GM10248 (cell line): ENCODE measurements around the gene MAT1A.

Source experiments
- CTCF ChIA-PET: fragments of 300-600 bp; sonication (Branson Sonifier 250); formaldehyde crosslinking; extraction: SDS; loops from one replicate; lab custom pipeline; 2021; ENCODE audit warnings: antibody characterized with exemption; lab: Yijun Ruan, JAX
- POLR2A ChIA-PET: fragments of 350-650 bp; sonication (Branson Sonifier 250); formaldehyde crosslinking; extraction: SDS; loops from one replicate; lab custom pipeline; 2020; ENCODE audit warnings: antibody characterized with exemption; lab: Yijun Ruan, JAX
- DNase-seq: peaks from one replicate; pipeline ENCODE4 v3.0.0; 2012; ENCODE audit errors: extremely low spot score
- TF ChIP-seq, protein P1 (sequence below): IDR thresholded peaks from 2 replicates; pipeline ENCODE4 v1.5.1; 2012; ENCODE audit warnings: mild to moderate bottlenecking, low read depth; ENCODE audit errors: extremely low read depth, missing control alignments, control extremely low read depth

The MAT1A gene

DNA sequence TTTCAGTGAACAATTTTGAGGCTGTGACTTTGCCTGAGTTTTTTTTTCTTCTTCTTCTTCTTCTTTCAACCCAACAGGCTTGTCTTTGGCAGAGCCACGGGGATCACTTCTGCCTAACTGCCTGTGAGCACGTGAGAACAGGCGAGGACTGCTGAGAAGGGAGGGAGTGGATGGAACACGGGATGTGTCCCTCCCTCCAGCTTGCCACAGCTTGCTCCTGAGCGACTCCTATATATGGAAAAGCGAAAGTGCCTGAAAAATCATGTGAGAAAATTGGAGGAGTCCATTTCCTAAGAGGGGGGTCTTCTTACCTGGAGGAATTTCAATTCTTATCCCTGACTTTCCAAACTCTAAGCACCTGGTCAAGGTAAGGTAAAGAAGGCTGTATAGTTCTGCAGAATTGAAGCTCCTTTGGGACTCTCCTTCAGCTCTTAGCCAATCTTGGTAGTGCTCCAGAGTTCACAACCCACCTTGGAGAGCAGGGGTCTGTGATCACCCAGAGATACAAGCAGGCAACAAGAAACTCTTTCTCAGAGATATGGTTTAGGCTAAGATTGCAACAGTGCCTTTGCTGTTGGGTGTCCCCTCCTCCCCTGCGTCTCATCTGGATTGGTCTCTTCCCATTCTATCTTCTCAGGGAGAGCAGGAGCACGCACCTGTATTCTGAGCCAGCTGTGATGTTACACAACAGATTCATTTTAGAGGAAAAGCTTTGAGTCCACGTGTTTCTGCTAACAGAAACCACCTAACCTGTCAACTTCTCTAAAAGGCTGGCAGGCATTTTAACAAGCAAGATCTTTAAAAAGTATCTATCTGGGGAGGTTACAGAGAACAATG, at the start of gene MAT1A:
TSS of gene MAT1A (minus strand) at position 208 of the 837 bp plus-strand sequence. CDS start 235 bp downstream, outside the sequence.
- ChIA-PET POLR2A (no interaction called here), CTCF (no interaction called here)
- TF ChIP-seq, protein P1, sequence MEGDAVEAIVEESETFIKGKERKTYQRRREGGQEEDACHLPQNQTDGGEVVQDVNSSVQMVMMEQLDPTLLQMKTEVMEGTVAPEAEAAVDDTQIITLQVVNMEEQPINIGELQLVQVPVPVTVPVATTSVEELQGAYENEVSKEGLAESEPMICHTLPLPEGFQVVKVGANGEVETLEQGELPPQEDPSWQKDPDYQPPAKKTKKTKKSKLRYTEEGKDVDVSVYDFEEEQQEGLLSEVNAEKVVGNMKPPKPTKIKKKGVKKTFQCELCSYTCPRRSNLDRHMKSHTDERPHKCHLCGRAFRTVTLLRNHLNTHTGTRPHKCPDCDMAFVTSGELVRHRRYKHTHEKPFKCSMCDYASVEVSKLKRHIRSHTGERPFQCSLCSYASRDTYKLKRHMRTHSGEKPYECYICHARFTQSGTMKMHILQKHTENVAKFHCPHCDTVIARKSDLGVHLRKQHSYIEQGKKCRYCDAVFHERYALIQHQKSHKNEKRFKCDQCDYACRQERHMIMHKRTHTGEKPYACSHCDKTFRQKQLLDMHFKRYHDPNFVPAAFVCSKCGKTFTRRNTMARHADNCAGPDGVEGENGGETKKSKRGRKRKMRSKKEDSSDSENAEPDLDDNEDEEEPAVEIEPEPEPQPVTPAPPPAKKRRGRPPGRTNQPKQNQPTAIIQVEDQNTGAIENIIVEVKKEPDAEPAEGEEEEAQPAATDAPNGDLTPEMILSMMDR = no peak
- no peak for DNase-seq

DNA sequence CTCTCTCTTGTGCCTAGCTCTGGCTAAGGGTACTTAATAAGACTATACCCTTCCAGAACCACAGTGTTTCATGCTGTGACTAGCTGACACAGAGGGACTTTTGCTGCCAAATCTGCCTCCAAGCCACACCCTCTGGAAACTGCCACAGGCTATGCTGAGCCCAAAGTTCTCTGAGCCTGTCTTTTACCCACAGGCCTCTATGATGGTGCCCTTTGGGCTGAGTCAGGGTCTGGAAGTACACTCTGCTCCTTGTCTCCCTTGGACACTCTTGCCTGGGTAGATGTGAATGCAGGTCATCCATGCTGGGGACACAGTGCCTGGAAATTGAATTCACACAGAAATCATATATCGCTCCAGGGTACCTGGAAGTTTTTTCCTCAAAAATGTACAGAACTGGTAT, 44.5 kb upstream of the MAT1A start:
- POLR2A ChIA-PET = no interaction called here
- TF ChIP-seq, protein P1 = no peak
- CTCF ChIA-PET = interaction anchor here (1.4 to 1.6 kb wide), 2 partner anchors 8 to 12 kb away, joined by 4 to 6 read pairs; no protein-coding TSS in a partner anchor
- DNase-seq = no peak

DNA sequence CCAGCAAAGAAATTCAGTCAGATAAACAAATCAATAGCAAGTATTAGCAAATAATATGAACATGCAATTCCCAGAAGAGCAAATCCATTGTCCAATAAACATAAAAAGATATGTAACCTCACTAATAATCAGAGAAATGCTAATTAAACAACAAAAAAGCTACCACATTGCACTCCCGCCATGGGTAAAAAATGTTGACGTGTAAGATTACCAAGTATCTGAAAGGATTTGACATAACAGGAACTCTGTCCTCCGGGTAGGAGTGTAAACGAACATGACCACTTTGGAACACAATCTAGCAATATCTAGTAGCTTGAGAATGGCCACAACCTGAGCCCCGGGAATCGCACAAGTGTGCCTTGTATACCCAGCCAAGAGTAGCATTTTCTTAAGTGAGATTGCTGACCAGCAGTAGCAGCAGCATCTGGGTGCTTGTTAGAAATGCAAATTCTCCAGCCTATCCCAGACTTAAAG, 35.5 kb upstream of the MAT1A start:
- ChIA-PET CTCF (no interaction called here), POLR2A (no interaction called here)
- TF ChIP-seq, protein P1 = no peak

DNA sequence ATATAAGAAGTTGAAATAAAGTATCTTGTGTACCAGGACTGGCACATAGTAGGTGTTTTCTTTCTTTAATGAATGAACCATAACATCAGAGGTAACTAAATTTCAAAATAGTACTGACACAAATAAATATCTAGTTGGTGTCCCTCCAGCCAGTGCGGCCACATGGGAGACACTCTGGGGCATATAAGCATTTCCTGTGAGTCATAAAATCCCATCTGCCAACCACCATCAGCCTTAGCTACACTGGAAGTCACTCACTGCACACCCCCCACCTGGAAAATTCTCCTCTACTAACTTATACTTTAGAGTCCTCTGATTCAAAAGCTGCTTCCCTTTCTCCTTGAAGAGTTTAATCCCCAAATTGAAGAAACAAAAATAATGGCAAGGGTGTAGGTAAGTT, 34.6 kb upstream of the MAT1A start:
- CTCF ChIA-PET = no interaction called here
- no peak for DNase-seq
- TF ChIP-seq, protein P1 = no peak
- POLR2A ChIA-PET = no interaction called here

More for the DNA sequence above, 35.5 kb upstream of the MAT1A start:
- no peak for DNase-seq

DNA sequence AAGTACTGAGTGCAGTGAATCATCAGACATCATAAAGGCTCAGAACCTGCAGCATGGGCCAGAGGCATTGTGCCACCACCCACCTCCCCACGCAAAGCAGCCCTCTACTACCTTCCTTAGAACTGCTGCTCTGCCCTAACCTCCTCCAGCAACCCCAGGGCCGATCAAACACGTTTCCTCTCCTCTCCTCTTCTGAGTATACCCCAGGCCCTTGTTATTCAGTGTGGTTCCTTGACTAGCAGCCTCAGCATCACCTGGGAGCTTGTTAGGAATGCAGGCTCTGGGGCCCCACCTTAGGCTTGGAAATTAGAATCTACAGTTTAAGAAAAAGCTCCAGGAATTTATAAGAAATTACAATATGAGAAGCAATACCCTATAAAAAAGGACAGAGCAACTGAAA, 33.9 kb upstream of the MAT1A start:
- TF ChIP-seq, protein P1 = no peak
- DNase-seq = no peak
- ChIA-PET POLR2A (no interaction called here), CTCF (no interaction called here)

DNA sequence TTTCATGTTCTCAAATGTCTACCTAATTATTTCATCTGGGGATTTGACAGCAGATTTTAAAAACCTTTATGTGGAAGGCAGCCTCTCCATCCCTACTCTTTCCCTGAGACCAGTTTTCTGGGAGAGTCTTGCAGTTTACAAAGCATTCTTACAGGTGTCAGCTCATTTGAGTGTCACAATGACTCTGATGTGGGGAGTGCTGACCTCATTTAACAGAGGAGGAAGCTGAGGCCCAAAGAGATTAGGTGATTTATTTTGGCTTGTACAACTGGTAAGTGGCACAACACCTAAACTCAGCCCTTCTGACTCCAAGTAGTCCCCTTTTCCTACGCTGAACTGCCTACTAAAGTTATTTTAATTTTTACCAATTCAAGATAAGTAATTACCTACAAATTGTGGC, 33.3 kb upstream of the MAT1A start:
- DNase-seq = no peak
- TF ChIP-seq, protein P1 = no peak
- ChIA-PET POLR2A (no interaction called here), CTCF (interaction anchor here (2.1 kb wide), 1 partner anchor 21 kb away, joined by 6 read pairs; no protein-coding TSS in a partner anchor)
